AG09309 (cell line): ENCODE results near the gene SPIRE1.

ENCODE experiments used
- DNase-seq: peaks from one replicate; pipeline ENCODE4 v3.0.0-alpha.2; 2010; ENCODE audit warnings: low read depth
- H3K4me3 ChIP-seq: 2 replicates; pipeline ENCODE4 v1.5.1; 2011; ENCODE audit warnings: mild to moderate bottlenecking, low read depth, low read length, moderate library complexity; ENCODE audit not compliant: control insufficient read depth
- CTCF ChIP-seq: IDR thresholded peaks from 2 replicates; pipeline ENCODE4 v1.5.1; 2011; ENCODE audit warnings: mild to moderate bottlenecking, low read depth, low read length, inconsistent platforms; ENCODE audit not compliant: insufficient read depth, control insufficient read depth; ENCODE audit errors: missing control alignments

SPIRE1 gene

GRCh38 chr18:12599966-12600365 is 57.9 kb downstream of the SPIRE1 start:
- DNase-seq: no peak
- H3K4me3 ChIP-seq: no peak overlapping the region
- TF ChIP-seq CTCF: no peak

GRCh38 chr18:12599543-12599942 is 58.4 kb downstream of the SPIRE1 start:
- no peak for TF ChIP-seq CTCF
- no peak overlapping the region for H3K4me3 ChIP-seq
- DNase-seq: no peak

GRCh38 chr18:12598181-12598930 is 59.6 kb downstream of the SPIRE1 start:
- H3K4me3 ChIP-seq: no peak overlapping the region
- no peak for DNase-seq
- no peak for TF ChIP-seq CTCF

- no peak for TF ChIP-seq CTCF
- H3K4me3 ChIP-seq: no peak overlapping the region
- peak; percentile 71 for DNase-seq
Measured at GRCh38 chr18:12597760-12598159, 60.1 kb downstream of the SPIRE1 start.

DNA sequence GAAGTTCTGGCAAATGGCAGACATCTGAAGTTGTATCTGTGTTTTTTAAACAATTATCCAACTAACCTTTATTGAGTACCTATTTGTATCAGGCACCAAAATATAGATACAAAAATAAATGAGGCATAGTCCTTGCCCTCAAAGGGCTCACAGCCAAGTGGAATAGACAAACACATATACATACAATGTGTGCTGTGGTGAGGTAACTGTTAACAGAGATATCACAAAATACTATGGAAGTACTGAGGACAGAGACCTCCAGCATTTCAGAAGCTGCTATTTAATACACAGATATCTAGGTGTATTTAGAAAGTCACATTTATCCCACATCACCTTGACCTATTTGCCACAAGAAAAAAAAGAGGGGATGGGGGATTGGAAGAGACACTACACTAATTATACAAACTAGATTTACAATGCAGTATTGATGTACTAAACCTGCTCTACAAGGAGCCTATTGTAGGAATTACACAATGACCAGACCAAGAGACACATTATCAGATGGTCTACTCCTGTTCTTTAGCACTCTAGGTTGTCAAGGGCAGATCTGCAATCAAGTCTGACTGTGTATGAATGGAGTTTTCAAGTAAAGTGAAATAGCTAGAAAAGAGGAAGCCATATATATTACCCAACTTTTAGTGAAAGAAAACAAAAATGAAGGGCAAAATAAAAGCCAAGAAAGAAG is 62.2 kb downstream of the SPIRE1 start:
- no peak for DNase-seq

DNA sequence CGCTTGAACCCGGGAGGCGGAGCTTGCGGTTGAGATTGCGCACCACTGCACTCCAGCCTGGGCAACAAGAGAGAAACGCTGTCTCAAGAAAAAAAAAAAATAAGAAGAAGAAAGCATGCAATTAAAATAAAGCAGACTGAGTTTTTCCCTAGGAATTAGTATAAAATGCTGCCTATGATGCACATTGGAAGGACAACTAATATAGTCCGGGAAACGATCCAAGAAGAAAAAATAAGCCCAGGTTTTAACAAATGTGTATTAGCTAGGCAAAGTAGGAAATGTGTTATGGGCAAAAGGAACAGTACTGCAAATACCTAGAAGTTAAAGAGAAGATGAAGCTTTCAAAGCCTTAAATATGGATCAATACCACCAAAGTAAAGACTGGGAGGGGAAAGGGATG is 64.0 kb downstream of the SPIRE1 start:
- TF ChIP-seq CTCF: no peak
- no peak overlapping the region for H3K4me3 ChIP-seq
- DNase-seq: peak; percentile 13

More for the DNA sequence above, 62.2 kb downstream of the SPIRE1 start:
- no peak overlapping the region for H3K4me3 ChIP-seq
- TF ChIP-seq CTCF: no peak
